GM18867 (cell line): ENCODE measurements around the gene HMGXB3.
"Not testable (repeated sequence)": the region's sequence is repeated elsewhere in the genome, so short reads cannot be mapped to it uniquely, and the experiment has no call there.

Experiments used
- ATAC-seq: cut with Tn5 transposase; IDR thresholded peaks from one replicate; pipeline ENCODE4 v1.9.1; 2021; ENCODE audit warnings: mild to moderate bottlenecking, moderate library complexity; ENCODE audit not compliant: unreplicated experiment

Gene HMGXB3

DNA sequence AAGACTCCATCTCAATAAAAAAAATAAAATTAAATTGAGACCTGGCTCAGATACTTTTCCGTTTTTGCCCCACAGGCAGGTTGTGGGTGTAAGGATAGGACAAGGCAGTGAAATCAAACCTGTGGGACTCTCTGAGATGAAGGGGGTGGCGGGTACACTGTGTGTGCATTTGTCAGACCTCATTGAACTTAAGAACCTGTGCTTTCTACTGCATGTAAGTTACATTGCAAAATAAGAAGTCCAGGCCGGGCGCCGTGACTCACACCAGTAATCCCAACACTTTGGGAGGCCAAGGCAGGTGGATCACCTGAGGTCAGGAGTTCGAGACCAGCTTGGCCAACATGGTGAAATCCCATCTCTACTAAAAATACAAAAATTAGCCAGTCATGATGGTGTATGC lies 84.2 kb downstream of the HMGXB3 start:
- not testable (repeated sequence) for ATAC-seq

DNA sequence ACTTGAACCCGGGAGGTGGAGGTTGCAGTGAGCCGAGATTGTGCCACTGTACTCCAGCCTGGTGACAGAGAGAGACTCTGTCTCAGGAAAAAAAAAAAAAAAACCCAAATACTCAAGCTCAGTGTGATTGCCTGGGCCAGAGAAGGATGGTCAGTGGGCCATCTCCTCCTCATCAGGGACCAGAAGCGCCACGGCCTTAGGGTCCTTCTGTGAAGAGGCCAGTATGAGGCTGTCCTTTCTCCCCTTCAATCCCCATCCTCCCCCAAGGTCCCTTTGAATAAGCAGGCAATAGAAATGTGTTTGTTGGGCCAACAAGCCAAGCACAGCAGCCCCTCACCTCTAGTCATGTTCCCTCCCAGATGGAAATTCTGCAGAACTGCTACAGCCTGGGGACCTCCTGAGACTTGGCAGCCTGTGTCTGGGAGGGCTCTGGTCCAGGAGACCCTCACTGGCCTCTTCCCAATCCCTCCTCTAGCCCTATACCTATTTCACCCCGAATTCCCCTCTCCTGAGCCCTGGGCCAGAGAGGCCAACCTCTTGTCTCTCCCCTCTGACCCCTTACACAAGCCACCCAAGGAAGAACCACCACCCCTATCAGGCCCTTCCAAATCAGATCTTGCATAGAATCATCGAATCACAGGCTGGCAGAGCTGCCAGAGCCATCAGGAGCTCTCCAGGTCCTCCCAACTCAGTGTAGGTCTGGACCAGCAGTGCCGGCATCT lies 84.8 kb downstream of the HMGXB3 start:
- ATAC-seq: no peak

DNA sequence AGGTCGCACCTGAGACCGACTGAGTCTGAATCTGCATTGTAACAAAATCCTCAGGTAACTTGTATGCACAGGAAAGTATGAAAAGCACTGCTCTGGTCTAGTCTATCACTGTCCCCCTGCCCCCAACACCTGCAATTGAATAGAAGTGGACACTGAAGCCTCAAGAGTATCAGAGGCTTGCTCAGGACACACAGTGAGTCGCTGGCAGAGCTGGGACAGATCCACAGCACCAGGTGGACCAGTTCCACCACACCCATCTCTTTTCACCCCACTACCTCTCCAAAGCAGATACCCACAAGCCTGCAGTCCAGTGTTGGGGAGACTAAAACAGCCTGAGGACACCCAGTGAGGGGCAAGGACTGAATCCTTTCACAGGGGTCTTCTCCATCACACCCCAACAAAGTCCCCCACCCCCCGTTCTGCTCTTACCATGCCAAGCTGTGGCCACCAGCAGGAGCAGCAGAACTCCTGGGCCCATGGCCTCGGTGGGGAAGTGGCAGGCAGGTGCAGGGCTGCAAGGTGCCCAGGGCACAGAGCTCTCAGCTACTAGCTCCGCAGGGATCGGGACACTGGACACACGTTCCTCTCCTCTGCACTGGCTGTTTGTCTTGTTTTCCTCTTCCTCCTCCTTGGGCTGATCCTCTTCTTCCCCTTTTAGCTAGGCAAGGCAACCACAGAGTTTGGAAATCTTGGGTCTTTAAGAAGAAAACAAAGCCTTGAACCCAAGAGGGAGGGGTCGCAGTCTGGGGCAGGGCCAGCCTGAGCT lies 85.6 kb downstream of the HMGXB3 start, which contains the start of gene CSF1R:
CSF1R (minus strand) TSS at position 605 of the 766 bp plus-strand sequence; CDS start at position 478, 127 bp downstream.
- no peak for ATAC-seq

DNA sequence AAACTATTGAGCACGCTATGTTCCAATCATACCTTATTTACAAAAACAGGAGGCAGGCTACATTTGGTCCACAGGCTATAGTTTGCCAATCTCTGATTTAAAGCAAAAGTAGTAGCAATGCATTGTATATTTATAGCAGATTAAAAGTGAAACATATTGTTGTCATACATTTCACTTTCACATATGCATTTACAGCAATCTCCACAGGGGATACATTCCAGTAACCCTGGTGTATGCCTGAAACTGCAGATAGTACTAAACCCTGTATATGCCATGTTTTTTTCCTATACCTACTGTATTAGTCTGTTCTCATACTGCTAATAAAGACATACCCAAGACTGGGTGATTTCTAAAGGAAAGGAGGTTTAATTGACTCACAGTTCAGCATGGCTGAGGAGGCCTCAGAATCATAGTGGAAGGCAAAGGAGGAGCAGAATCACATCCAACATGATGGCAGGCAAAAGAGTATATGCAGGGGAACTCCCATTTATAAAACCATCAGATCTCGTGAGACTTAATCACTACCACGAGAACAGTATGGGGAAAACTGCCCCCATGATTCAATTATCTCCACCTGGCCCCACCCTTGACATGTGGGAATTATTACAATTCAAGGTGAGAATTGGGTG lies 91.7 kb downstream of the HMGXB3 start:
- ATAC-seq: no peak

DNA sequence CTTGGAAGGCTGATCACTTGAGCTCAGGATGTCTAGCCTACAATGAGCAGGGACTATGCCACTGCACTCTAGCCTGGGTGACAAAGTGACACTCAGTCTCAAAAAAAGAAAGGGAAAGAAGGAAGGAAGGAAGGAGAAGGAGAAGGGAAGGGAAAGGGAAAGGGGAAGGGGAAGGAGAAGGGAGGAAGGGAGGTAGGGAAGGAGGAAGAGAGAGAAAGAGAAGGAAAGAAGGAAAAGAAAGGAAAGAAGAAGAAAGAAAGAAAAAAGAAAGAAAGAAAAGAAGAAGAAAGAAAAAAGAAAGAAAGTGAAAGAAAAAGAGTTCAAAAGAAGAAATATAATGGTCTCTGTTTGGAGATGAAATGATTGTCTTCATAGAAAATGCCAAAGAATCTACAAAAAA lies 96.6 kb downstream of the HMGXB3 start:
- ATAC-seq: no peak

DNA sequence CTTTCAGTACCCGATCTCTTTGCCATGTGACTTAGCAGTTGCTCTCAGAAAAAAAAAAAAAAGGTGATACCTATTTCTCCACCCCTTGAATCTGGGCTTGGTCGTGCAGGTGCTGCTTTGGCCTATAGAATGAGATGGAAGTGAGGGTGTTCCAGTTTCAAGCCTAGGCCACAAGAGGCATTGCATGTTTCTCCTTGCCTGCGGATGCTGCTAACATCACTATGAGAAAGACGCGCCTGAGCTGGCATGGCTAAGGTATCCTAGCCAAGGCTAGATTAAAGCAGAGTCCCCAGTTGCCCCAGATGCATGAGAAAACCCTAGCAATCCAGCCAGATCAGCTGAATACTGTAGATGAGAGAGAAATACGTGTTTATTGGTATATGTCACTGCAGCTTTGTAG lies 100.5 kb downstream of the HMGXB3 start:
- no peak for ATAC-seq
